SK-N-DZ (cell line): ENCODE measurements around the gene CALML5.

ENCODE experiments used
- DNase-seq: peaks from one replicate; pipeline ENCODE4 v3.0.0-alpha.2; 2015; ENCODE audit warnings: low spot score

Gene CALML5

DNA sequence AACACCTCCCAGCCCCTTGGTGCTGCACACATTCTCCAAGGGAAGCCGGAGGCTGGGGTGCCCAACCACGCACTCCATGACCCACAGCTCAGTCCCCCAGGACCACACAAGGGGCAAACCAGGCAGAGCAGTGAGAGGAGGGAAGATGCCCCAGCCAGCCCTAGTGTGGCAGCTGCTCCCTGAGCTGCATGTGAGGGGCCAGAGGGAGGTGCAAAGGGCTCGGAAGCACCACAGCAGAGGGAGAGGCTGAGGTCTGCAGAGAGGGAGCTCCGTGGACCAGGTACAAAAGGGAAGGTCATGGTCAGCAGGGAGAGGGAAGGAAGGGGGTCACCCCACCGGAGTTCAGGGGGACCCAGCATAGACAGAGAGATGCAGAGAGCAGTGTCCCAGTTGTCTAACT is 1.5 kb upstream of the CALML5 start:
- DNase-seq = no peak

GRCh38 chr10:5500162-5500670 is 846 bp upstream of the CALML5 start:
- DNase-seq = no peak

DNA sequence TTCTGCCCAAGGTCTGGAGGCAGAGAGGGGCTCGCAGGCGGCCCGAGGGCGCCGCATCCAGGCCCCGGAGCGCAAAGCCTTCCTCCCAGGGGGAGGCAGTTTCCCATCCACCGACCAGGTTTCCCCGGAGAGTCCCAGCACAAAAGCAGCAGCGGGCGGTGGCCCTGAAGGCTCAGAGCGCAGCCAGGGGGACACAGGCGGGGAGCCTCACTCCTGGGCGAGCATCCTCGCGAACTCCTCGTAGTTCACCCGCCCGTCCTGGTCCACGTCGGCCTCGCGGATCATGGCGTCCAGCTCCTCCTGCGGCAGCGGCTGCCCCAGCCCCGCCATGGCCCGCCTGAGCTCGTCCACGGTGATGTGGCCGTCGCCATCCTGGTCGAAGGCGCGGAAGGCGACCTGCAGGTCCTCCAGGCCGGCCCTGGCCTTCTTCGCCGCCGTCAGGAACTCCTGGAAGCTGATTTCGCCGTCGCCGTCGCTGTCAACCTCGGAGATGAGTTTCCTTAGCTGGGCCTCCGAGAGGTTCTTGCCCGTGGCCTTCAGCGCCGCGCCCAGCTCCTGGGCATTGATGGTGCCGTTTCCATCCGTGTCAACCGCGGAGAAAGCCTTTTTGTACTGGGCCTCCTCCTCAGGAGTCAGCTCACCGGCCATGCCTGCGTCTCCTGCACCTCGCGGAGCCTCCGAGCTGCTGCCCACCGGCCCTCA is 428 bp downstream of the CALML5 start:
- DNase-seq = no peak

GRCh38 chr10:5497948-5498730 is 1.2 kb downstream of the CALML5 start:
- DNase-seq = no peak

- no peak for DNase-seq
Observed at GRCh38 chr10:5497289-5497688, 2.1 kb downstream of the CALML5 start.

DNA sequence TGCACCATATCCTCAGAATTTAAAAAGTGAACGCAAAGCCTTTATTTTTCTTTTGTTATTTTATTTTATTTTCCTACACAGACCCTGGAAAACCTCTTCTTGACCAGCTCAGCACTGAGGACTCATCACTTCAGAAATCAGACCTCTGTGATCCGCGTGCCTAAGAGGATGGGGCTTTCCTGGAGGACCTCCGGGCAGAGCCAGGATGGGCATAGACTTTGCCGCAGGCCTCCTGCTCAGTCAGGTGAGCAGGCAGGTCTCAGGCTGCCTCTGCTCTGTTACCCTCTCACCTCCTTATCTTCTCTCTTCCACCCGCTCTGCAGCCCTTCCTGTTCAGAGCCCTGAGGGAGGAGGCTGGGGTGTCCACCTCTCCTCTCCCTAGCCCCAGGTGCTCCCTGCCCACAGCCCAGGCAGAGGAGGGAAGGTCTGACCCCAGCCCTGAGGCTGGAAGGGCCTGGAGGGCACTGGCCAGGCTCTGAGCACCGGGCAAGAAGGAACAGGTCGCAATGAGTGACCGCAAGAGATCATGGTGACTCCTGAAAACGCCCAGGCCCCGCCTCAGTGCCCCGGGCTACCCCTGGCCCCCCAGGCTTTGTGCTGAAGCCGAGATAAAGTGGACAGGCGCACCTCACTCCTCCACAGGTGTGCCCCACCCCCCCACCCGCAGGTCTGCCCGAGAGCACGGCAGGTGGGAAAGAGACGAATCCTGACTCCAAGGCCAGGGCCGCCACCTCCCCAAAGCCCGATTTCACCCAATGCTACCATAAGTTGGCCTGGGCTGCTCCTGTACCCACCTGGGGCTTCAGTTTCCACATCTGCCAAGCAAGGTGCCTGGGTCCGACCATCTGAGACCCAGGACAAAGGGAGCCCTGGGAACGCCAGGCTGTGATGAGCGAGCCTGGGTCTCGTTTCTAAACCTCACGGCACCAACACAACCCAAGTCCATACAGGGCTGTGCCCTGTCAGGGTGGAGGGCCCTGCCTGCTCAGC is 2.8 kb downstream of the CALML5 start:
- DNase-seq = no peak

- no peak for DNase-seq
Observed at GRCh38 chr10:5494611-5495010, 4.8 kb downstream of the CALML5 start.

DNA sequence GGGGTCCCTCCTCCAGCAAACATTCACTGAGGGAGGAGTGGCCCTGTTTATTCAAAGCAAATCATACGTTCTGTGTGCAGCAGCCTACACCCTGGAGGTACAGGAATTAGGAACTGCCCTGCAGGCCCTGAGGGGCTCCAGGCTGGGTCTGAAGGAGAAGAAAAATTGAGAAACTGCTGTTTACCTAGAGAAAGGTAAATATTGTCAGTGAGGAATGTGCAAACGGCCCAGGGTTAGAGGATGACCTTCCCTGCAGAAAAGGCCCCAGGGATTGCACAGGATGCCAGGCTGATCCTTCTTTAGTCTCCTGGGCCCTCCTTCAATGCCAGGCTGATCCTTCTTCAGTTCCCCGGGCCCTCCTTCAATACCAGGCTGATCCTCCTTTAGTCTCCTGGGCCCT is 5.7 kb downstream of the CALML5 start:
- no peak for DNase-seq

- DNase-seq = no peak
Observed at GRCh38 chr10:5492929-5493576, 6.3 kb downstream of the CALML5 start.

DNA sequence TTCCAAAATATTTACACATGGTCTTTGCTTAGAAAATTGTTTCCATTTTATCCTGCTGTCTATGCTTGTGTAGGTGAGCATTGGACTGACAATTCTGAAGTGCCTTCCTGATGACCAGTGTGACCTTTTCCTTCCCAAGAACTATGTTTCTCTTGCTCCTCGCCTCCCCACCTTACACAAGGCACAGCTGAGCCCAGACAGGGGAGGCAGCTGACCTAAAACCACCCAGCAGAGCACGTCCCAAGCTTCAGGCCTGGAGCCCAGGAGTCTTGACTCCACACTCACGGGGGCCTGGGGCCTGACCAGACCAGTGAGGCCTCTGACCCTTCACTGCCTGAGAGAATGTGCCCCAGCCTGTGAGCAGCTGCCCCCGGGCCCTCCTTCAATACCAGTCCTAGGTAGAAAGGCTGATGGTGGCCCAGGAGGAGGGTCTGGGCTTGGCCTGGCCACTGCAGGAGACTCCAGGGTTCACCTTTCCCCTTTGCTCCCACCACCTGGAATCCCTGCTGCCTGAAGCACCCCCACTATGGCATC is 7.0 kb downstream of the CALML5 start:
- no peak for DNase-seq

DNA sequence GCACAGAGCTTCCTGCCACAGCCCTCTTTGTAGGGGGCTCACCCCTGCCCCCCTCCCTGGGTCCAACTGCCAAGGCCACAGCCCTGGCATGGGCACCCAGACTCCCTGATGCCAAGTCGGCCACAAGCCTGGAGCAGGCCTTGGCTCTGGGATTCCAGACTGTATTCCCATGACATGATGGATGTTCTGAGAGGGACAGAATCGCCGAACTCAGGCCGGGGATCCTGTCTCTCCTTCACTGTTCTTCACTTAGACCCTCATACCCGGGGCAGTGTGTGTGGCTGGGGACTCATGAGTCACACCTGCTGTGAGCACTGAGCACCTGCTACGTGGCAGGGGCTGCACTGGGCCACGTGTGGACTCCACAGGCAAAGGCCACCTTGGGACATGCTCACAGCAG is 7.9 kb downstream of the CALML5 start:
- no peak for DNase-seq

DNA sequence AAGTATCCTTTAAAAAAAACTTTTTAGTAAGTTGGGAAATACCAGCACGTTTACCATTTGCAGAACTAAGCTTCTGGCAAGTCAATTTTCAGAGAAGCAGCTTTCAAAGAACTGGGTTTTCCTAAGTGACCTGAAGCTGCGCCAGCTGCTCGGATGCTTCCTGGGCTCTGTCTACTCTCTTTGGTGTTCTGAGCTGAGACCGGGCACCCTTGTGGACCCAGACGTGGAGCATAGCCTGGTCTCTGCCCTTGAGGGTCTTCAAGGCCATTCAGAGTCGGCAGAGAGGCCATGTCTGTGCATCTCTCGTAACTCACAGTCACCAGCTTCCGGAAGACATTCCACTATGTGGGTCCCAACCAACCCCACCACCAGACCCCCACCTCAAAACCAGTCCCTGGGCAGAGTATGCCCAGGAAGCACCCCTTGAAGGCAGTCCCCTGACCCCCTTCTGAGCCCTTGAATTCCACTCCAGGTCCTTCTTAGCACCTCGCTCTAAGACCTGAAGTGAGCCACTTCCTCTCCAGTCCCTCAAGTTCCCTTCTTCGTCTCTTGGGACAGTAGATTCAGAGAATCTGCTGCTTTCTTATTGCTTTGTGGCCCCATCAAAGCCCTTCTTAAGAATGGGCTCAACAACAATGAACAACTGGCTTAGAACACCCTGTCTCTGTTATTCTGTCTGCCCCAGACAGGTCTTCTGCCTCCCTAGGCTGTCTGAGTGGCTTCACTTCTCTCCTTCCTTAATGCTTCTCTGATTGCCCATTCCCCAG is 8.5 kb downstream of the CALML5 start:
- no peak for DNase-seq

GRCh38 chr10:5490032-5490431 is 9.3 kb downstream of the CALML5 start:
- no peak for DNase-seq

DNA sequence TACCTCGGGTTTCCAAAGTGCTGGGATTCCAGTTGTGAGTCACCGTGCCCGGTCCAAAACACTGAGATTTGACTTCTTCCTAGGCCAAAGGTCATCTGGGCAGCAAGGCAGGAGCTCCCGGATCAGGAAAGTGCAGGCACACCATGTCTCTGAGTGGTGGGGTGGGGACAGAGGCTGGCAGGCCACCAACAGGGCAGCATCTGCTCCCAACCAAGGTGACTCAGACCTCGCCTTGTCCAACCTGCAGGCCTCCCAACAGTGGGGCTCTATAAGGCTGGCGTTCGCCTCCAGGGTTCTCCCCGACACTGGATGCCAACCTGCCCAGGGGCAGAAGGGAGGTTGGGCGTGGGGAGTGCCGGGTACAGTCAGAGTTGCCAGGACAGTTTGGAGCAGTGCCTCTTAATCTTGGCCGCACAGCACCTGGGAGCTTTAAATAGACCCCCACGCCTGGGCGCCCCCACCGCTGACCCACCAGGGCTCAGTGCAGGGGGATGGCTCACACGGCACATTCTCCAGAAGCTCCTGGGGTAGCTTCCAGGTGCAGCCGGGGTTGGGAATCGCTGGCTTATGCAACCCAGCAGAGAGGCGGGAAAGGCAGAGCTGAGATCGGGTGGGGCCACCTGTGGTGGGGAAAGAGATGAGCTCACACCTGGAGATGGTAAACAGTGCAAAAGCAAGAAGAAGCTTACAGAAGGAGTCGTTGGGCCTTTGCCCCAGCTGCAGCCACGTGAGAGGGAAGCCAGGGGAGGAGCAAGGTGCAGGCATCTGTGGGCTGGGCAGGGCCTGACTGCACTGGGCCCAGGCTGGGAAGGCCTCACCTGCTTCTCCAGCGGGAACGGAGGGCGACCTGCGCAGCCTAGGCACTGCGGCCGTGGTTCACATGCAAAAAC is 10.9 kb downstream of the CALML5 start:
- DNase-seq = no peak

DNA sequence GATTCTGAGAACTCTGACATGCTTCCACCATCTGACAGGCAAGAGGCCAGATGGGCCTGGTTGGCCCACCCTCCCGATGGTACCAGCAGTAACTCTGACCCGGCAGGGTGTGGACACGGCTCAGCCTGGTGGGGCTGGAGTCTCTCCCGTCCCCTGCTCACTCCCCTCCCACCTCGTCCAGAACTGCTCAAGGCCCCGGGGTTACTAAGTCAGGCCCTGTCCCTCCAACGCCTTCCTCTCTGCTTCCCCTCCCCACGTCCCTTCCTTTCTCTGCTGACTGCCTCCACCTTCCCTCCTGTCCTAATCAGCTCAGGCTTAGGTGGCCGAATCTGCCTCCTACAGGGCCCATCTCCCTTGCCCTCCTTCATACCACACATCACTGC is 12.5 kb downstream of the CALML5 start:
- DNase-seq = no peak

GRCh38 chr10:5485948-5486852 is 13.2 kb downstream of the CALML5 start:
- DNase-seq = no peak

DNA sequence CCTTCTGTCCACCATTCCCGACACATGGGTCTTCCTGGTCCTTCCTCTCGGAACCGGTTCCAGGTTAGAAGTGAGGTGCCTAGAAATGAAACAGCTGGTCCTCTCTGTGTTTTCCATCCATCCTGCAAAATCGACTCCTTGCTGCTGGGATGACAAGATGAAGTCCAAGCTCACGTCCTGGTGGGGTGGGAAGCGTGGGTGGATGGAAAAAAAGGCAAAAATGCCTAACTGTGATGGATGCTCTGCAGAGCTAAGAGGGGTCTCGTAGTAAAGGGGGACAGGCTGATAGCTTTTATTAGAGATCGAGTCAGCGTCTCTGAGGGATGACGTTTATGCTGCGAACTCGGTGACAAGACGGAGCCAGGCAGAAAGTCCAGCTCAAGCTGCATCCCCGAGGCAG is 14.1 kb downstream of the CALML5 start:
- DNase-seq = no peak

DNA sequence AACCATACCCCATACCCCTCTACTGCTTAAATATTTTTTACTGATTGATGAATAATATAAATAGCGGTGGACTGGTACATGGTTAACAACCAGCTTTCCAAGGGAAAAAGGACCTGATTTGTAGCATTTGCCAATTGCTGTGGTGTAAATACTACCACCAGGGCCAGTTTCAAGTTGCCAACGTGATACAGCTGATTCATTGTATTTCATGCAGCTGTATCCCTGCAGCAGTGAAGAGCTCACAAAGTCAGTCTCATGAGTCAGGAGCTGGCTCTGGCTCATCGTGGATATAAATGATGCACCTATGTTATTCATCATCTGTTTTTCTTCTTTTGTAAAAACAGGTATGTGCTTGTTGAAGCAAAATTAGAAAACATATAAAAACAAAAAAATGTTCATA is 15.2 kb downstream of the CALML5 start:
- no peak for DNase-seq
